PC-3 (cell line): Measurements from ENCODE around the gene KRTAP12-3. TPM values are rescaled to one million over a fixed set of nuclear protein-coding genes. Genes with fewer than 3 reads are reported as not detected.
"Not testable (repeated sequence)": the region's sequence is repeated elsewhere in the genome, so short reads cannot be mapped to it uniquely, and the experiment has no call there.

Experiments used
- ATAC-seq: fragments of 200-7000 bp; cut with Tn5 transposase; 2 replicates; pipeline ENCODE4 v1.9.1; 2020; ENCODE audit warnings: mild to moderate bottlenecking, moderate library complexity
- BruUV-seq: library from RNA; stranded (reverse); fragments of 400-500 nt; replicated peaks from 2 replicates; lab custom pipeline; 2021; lab: Mats Ljungman, UMichigan
- CTCF ChIA-PET: fragments of 300-600 bp; sonication (Branson Sonifier 250); formaldehyde crosslinking; loops from one replicate; lab custom pipeline; 2022; ENCODE audit warnings: antibody characterized with exemption; lab: Charles Lee
- POLR2A ChIA-PET: fragments of 300-600 bp; sonication (Branson Sonifier 250); formaldehyde crosslinking; loops from one replicate; lab custom pipeline; 2022; ENCODE audit warnings: antibody characterized with exemption; ENCODE audit not compliant: unreplicated experiment; lab: Charles Lee
- DNase-seq: peaks from one replicate; pipeline ENCODE4 v3.0.0-alpha.2; 2015
- H2AFZ ChIP-seq: fragments of 300-600 bp; sonication (generic); 2 replicates; pipeline ENCODE4 v1.6.0; 2016; ENCODE audit warnings: antibody characterized with exemption, low read length
- H3F3A ChIP-seq: fragments of 300-600 bp; sonication (generic); one replicate; pipeline ENCODE4 v1.6.0; 2017; ENCODE audit warnings: antibody characterized with exemption, low read length, control low read depth, mild to moderate bottlenecking; ENCODE audit not compliant: unreplicated experiment
- H3K27ac ChIP-seq: fragments of 300-600 bp; sonication (generic); 2 replicates; pipeline ENCODE4 v1.5.1; 2016; ENCODE audit warnings: mild to moderate bottlenecking, low read length
- H3K27me3 ChIP-seq: fragments of 300-600 bp; sonication (generic); 2 replicates; pipeline ENCODE4 v1.6.1; 2016; ENCODE audit warnings: low read length, mixed read lengths
- H3K36me3 ChIP-seq: fragments of 300-600 bp; sonication (generic); 2 replicates; pipeline ENCODE4 v1.6.1; 2016; ENCODE audit warnings: low read depth, mixed run types, low read length, mixed read lengths
- H3K4me1 ChIP-seq: fragments of 300-600 bp; sonication (generic); 2 replicates; pipeline ENCODE4 v1.5.1; 2016; ENCODE audit warnings: low read length; ENCODE audit not compliant: insufficient read depth
- H3K4me2 ChIP-seq: fragments of 300-600 bp; sonication (generic); 2 replicates; pipeline ENCODE4 v1.6.0; 2016; ENCODE audit warnings: low read length
- H3K4me3 ChIP-seq: fragments of 300-600 bp; sonication (generic); 2 replicates; pipeline ENCODE4 v1.5.1; 2016; ENCODE audit warnings: mild to moderate bottlenecking, low read length, mixed read lengths
- H3K79me2 ChIP-seq: fragments of 300-600 bp; sonication (generic); 2 replicates; pipeline ENCODE4 v1.6.1; 2017; ENCODE audit warnings: low read length, mixed read lengths
- H3K9ac ChIP-seq: fragments of 300-600 bp; sonication (generic); 2 replicates; pipeline ENCODE4 v1.6.0; 2016; ENCODE audit warnings: mild to moderate bottlenecking, low read length
- H3K9me2 ChIP-seq: fragments of 300-600 bp; sonication (generic); replicated peaks from 2 replicates; pipeline ENCODE4 v1.6.1; 2016; ENCODE audit warnings: mixed run types, low read length, mixed read lengths
- H3K9me3 ChIP-seq: fragments of 300-600 bp; sonication (generic); 2 replicates; pipeline ENCODE4 v1.6.1; 2016; ENCODE audit warnings: low read length, mixed read lengths
- H4K20me1 ChIP-seq: fragments of 300-600 bp; sonication (generic); 2 replicates; pipeline ENCODE4 v1.6.1; 2016; ENCODE audit warnings: low read length, mixed read lengths
- EZH2 ChIP-seq: fragments of 300-600 bp; sonication (generic); IDR thresholded peaks from one replicate; pipeline ENCODE4 v1.6.1; 2017; ENCODE audit warnings: antibody characterized with exemption, mild to moderate bottlenecking, low read length; ENCODE audit not compliant: unreplicated experiment
- EZH2phosphoT487 ChIP-seq: fragments of 300-600 bp; sonication (generic); IDR thresholded peaks from 2 replicates; pipeline ENCODE4 v1.6.1; 2018; ENCODE audit warnings: mild to moderate bottlenecking, antibody characterized with exemption, low read length, borderline replicate concordance
- intact Hi-C: fragments of 100-400 bp; cut with micrococcal nuclease; formaldehyde crosslinking; loops from 2 replicates; pipeline ENCODE4 v1.9.0; 2023
- total RNA-seq: library from RNA; depleted of rRNA; stranded (reverse); fragments of >200 nt; gene quantifications from 2 replicates; pipeline ENCODE4 v1.2.3, GENCODE V29; 2014
- TF ChIP-seq, protein P1 (sequence below): fragments of 300-600 bp; sonication (generic); conservative IDR thresholded peaks from 2 replicates; pipeline ENCODE4 v1.5.1; 2017; ENCODE audit warnings: antibody characterized with exemption, low read depth, mild to moderate bottlenecking, low read length

KRTAP12-3 gene
- total RNA-seq, 1 experiment from 2014 or later: not detected

DNA sequence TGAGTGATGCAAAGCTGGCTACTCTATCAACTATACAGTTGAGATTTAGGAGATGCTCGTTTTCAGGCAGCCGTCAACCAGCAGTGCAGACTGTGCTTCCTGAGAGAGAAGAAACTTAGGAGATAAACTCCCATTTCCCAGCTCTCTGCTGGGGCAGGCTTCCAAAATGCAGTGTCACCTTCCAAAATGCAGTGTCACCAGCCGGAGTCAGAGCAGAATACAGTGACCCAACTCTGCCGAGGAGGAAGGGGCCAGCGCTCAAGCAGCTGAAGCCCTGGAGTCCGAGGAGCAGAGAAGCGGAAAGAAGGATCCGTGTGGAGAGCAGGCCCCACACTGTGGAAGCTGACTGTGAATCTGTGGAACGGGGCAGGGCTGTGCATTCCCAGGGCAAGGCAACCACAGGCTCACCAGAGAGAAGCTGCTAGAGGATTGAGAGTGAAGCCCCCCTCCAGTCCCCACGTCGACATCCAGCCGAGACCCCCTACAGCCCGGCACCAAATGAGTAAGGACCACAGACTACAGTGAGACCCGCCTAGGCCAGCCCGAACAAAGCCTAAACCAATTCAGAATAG, 24.9 kb downstream of the KRTAP12-3 start:
- H3K9me3 ChIP-seq: no peaks in the 10 kb centered on the region
- no peak overlapping the region for H3K27ac ChIP-seq
- no peaks in the 10 kb centered on the region for H3K36me3 ChIP-seq
- H3K9ac ChIP-seq: no peak overlapping the region
- CTCF ChIA-PET: no interaction called here
- H3K27me3 ChIP-seq: no peaks in the 10 kb centered on the region
- no peaks in the 10 kb centered on the region for H3K9me2 ChIP-seq
- H3K4me3 ChIP-seq: no peak overlapping the region
- ATAC-seq: no peak
- POLR2A ChIA-PET: no interaction called here
- H3K4me1 ChIP-seq: no peaks in the 10 kb centered on the region
- no peaks in the 10 kb centered on the region for H3K79me2 ChIP-seq
- no peak overlapping the region for H2AFZ ChIP-seq
- H4K20me1 ChIP-seq: no peaks in the 10 kb centered on the region
- intact Hi-C loops: no loop called here
- DNase-seq: no peak
- TF ChIP-seq EZH2: no peak
- TF ChIP-seq, protein P1, sequence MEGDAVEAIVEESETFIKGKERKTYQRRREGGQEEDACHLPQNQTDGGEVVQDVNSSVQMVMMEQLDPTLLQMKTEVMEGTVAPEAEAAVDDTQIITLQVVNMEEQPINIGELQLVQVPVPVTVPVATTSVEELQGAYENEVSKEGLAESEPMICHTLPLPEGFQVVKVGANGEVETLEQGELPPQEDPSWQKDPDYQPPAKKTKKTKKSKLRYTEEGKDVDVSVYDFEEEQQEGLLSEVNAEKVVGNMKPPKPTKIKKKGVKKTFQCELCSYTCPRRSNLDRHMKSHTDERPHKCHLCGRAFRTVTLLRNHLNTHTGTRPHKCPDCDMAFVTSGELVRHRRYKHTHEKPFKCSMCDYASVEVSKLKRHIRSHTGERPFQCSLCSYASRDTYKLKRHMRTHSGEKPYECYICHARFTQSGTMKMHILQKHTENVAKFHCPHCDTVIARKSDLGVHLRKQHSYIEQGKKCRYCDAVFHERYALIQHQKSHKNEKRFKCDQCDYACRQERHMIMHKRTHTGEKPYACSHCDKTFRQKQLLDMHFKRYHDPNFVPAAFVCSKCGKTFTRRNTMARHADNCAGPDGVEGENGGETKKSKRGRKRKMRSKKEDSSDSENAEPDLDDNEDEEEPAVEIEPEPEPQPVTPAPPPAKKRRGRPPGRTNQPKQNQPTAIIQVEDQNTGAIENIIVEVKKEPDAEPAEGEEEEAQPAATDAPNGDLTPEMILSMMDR: no peak
- no peak for TF ChIP-seq EZH2phosphoT487
- no TSS peak for BruUV-seq
- H3F3A ChIP-seq: no peaks in the 10 kb centered on the region
- no peak overlapping the region for H3K4me2 ChIP-seq

DNA sequence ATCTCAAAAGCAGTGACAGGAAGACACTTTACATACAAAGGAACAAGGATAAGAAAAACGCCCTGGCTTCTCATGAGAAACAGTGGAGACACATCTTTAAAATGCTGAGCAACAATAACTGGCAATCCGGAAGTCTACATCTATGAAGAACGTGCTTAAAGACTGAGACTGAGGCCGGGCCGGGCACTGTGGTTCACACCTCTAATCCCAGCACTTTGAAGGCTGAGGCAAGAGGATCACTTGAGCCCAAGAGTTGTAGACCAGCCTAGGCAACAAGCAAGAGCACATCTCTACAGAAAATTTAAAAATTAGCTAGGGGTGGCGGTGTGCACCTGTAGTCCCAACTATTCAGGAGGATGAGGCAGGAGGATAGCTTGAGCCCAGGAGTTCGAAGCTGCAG, 26.3 kb downstream of the KRTAP12-3 start:
- no peak overlapping the region for H3K4me3 ChIP-seq
- H2AFZ ChIP-seq: no peak overlapping the region
- intact Hi-C loops: no loop called here
- ATAC-seq (no peak), DNase-seq (no peak)
- no TSS peak for BruUV-seq
- TF ChIP-seq EZH2: no peak
- TF ChIP-seq, protein P1: no peak
- TF ChIP-seq EZH2phosphoT487: no peak
- no peaks in the 10 kb centered on the region for H3K27me3 ChIP-seq
- H4K20me1 ChIP-seq: no peaks in the 10 kb centered on the region
- no peak overlapping the region for H3K9ac ChIP-seq
- ChIA-PET CTCF (no interaction called here), POLR2A (no interaction called here)
- H3K79me2 ChIP-seq: no peaks in the 10 kb centered on the region
- no peaks in the 10 kb centered on the region for H3F3A ChIP-seq
- H3K4me2 ChIP-seq: no peak overlapping the region
- no peaks in the 10 kb centered on the region for H3K9me2 ChIP-seq
- no peaks in the 10 kb centered on the region for H3K4me1 ChIP-seq
- H3K36me3 ChIP-seq: no peaks in the 10 kb centered on the region
- H3K9me3 ChIP-seq: no peaks in the 10 kb centered on the region
- no peak overlapping the region for H3K27ac ChIP-seq

DNA sequence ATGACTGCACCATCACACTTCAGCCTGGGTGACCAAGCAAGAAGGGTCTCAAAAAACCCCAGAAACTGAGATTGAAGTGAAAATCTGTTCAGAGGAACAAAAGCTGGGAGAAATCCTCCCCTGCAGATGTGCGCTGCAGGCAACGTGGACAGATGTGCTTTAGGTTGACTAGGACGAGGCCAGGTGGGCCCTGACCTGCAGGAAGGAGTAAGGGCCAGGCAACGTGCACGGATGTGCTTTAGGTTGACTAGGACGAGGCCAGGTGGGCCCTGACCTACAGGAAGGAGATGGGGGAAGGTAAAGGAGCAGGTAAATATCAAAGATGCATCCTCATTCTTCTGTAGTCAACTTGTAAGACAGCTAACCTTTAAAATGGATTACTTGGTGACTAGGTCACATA, 26.8 kb downstream of the KRTAP12-3 start:
- no peaks in the 10 kb centered on the region for H3K9me2 ChIP-seq
- H3K4me3 ChIP-seq: no peak overlapping the region
- no peaks in the 10 kb centered on the region for H3K27me3 ChIP-seq
- no peaks in the 10 kb centered on the region for H3K9me3 ChIP-seq
- H2AFZ ChIP-seq: no peak overlapping the region
- H3K27ac ChIP-seq: no peak overlapping the region
- no peaks in the 10 kb centered on the region for H3K79me2 ChIP-seq
- H3F3A ChIP-seq: no peaks in the 10 kb centered on the region
- intact Hi-C loops: no loop called here
- ATAC-seq (no peak), DNase-seq (no peak)
- H3K4me2 ChIP-seq: no peak overlapping the region
- POLR2A ChIA-PET: no interaction called here
- H3K9ac ChIP-seq: no peak overlapping the region
- H3K36me3 ChIP-seq: no peaks in the 10 kb centered on the region
- H3K4me1 ChIP-seq: no peaks in the 10 kb centered on the region
- TF ChIP-seq, protein P1: no peak
- TF ChIP-seq EZH2 (no peak), EZH2phosphoT487 (no peak)
- H4K20me1 ChIP-seq: no peaks in the 10 kb centered on the region
- CTCF ChIA-PET: no interaction called here
- no TSS peak for BruUV-seq

DNA sequence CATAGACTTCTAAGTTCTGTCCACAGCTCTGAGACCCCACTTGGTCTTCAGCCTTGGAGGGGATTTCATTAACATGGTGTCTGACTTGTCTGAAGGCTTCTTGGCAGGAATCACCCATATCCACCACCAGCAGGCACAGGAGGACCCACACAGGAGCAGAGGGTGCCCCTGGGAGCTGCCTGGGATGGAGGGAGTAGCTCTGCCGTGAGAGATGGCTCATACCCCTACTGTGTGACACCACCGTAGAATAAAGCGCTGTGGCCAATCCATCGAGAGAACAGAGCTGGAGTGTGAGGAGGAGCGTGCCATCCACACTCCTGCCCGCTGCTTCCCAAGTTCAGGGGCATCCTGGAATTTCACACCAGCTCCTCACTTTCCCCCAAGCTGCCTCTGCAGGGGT, 27.3 kb downstream of the KRTAP12-3 start:
- H2AFZ ChIP-seq, POLR2A ChIA-PET, DNase-seq, BruUV-seq, H3K9me3 ChIP-seq, H3K9ac ChIP-seq, H3K4me1 ChIP-seq, H3K27me3 ChIP-seq, H3K27ac ChIP-seq, H3K9me2 ChIP-seq, H4K20me1 ChIP-seq, intact Hi-C loops, ATAC-seq, H3F3A ChIP-seq, H3K4me3 ChIP-seq, CTCF ChIA-PET, H3K79me2 ChIP-seq, H3K4me2 ChIP-seq, H3K36me3 ChIP-seq: not testable (repeated sequence)
